ENCODE results near the gene CCL5. TPM values are rescaled to one million over a fixed set of nuclear protein-coding genes. Genes with fewer than 3 reads are reported as not detected.

The CCL5 gene
- total RNA-seq, result 10 to 100 TPM; 35.6 to 40.1 TPM
- 289 TPM for polyA plus RNA-seq (2013, experiment 1 of 2)
- 246 TPM for polyA plus RNA-seq (2013, experiment 2 of 2)
- total RNA-seq, result 5.5 to 370 (median 68.4) reads per million in 172 experiments

DNA sequence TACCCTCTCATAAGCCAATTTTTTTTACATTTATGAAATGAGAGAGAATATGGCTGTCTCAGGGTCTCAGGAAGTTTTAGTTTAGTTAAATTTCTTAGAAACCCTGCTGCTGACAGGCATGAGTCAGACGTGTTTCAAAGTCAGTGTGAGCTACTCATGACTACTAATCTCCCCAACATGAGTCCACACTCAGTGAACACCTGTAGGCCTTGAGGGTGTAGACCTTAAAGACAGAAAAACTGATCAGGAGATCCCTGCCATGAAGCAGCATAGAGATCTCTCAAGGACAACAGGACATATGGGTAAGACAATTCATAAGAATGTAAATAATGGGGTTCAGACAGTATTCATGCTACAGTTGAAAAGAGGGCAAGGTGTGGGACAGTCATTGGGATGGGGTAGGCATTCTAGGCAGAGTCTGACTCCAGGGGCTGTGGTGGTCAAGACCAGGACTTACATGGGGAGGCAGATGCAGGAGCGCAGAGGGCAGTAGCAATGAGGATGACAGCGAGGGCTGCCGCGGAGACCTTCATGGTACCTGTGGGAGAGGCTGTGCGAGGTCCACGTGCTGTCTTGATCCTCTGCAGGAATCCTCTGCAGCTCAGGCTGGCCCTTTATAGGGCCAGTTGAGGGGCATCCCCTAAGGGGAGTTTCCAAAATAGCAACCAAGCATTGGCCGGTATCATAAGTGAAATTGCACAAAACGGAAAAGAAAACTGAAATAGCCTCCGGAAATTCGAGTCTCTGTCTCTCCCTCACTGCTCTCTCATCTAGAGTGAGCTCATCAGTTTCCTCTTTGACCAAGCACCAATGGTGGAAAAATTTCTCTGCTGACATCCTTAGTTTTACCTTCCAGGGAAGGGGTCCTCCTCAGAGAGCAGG lies at the start of gene CCL5:
Gene CCL5, minus strand, starts transcription at position 588 of the 882 bp plus-strand sequence.
- TF ChIP-seq, protein P1, sequence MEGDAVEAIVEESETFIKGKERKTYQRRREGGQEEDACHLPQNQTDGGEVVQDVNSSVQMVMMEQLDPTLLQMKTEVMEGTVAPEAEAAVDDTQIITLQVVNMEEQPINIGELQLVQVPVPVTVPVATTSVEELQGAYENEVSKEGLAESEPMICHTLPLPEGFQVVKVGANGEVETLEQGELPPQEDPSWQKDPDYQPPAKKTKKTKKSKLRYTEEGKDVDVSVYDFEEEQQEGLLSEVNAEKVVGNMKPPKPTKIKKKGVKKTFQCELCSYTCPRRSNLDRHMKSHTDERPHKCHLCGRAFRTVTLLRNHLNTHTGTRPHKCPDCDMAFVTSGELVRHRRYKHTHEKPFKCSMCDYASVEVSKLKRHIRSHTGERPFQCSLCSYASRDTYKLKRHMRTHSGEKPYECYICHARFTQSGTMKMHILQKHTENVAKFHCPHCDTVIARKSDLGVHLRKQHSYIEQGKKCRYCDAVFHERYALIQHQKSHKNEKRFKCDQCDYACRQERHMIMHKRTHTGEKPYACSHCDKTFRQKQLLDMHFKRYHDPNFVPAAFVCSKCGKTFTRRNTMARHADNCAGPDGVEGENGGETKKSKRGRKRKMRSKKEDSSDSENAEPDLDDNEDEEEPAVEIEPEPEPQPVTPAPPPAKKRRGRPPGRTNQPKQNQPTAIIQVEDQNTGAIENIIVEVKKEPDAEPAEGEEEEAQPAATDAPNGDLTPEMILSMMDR (IDR thresholded peaks at IDR 0.05), result no peak
- Histone ChIP-seq H3K4me3 (ENCODE audit: low read length) (peak within 1 kb of the TSS; percentile 59), H3K27ac (ENCODE audit: low read depth in 1 of 2, low read length in 2 of 2) (peak within 1 kb of the TSS in 1 of 2 donors; percentile 83), H3K36me3 (ENCODE audit: insufficient read depth, low read length) (no peaks in the 10 kb centered on the region), H3K4me1 (ENCODE audit: insufficient read depth, low read length) (peaks cover 41% of the 10 kb centered on the region), H3K27me3 (ENCODE audit: control insufficient read depth in 1 of 2, insufficient read depth in 2 of 2, low read length in 2 of 2) (no peaks in the 10 kb centered on the region), H3K9me3 (ENCODE audit: control insufficient read depth in 1 of 2, insufficient read depth in 1 of 2, low read length in 2 of 2) (no peaks in the 10 kb centered on the region)
- DNase-seq (peak in 6 of 14 experiments; percentile 14 to 88 (median 56)), ATAC-seq (ENCODE audit: poor library complexity) (peak; percentile 71)
- H3K9me3 Mint-ChIP-seq, result no peaks in the 10 kb centered on the region
- H3K27me3 Mint-ChIP-seq, result no peaks in the 10 kb centered on the region
- H3K4me1 Mint-ChIP-seq (ENCODE audit: low read depth), result peaks cover 15% of the 10 kb centered on the region
- H3K27ac Mint-ChIP-seq, result peak within 1 kb of the TSS; percentile 75
- ChIA-PET CTCF (interaction anchor here (1.5 kb wide), 1 partner anchor 21 kb away, joined by 3 read pairs; no protein-coding TSS in a partner anchor), POLR2A (interaction anchor here (1.0 to 1.6 kb wide), 2 partner anchors 9 to 18 kb away, joined by 3 to 4 read pairs; no protein-coding TSS in a partner anchor)
- intact Hi-C loops (cut with DNase I, micrococcal nuclease), result no loop called here
- H3K4me3 Mint-ChIP-seq, result peak within 1 kb of the TSS; percentile 81
- no peaks in the 10 kb centered on the region for H3K36me3 Mint-ChIP-seq (ENCODE audit: low read depth)

DNA sequence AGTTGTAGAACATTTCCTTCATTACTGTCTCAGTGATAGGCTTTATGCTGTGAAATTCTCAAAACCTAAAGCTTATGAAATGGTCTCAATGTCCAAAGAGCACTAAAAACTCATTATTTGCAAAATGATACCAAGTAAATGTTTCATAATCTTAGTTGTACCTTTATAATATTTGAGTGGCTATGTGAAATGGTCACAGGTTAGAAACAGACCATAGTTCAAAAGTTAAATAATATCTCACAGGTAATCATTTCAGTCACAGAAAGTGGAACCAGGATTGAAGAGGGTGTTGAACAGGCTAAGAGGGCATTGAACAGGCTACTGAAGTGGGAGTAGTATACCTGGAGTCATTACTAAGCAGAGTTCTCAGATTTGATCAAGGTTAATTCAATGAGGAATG lies 47.6 kb upstream of the CCL5 start:
- ChIA-PET CTCF (no interaction called here), POLR2A (no interaction called here)
- H3K4me1 Mint-ChIP-seq (ENCODE audit: low read depth), result peaks cover 16% of the 10 kb centered on the region
- no peak overlapping the region for H3K27ac Mint-ChIP-seq
- ATAC-seq (ENCODE audit: poor library complexity) (no peak), DNase-seq (no peak)
- H3K4me3 Mint-ChIP-seq, result peak overlapping the region; percentile 63
- no peaks in the 10 kb centered on the region for H3K27me3 Mint-ChIP-seq
- no peaks in the 10 kb centered on the region for H3K36me3 ChIP-seq (ENCODE audit: insufficient read depth, low read length)
- no peak overlapping the region for H3K27ac ChIP-seq (ENCODE audit: low read depth in 1 of 2, low read length in 2 of 2)
- intact Hi-C loops (cut with DNase I, micrococcal nuclease), result no loop called here
- H3K4me1 ChIP-seq (ENCODE audit: insufficient read depth, low read length), result peaks cover 16% of the 10 kb centered on the region
- H3K9me3 Mint-ChIP-seq, result no peaks in the 10 kb centered on the region
- H3K9me3 ChIP-seq (ENCODE audit: control insufficient read depth in 1 of 2, insufficient read depth in 1 of 2, low read length in 2 of 2), result no peaks in the 10 kb centered on the region
- H3K4me3 ChIP-seq (ENCODE audit: low read length), result no peak overlapping the region
- TF ChIP-seq, protein P1 (IDR thresholded peaks at IDR 0.05), result no peak
- no peaks in the 10 kb centered on the region for H3K27me3 ChIP-seq (ENCODE audit: control insufficient read depth in 1 of 2, insufficient read depth in 2 of 2, low read length in 2 of 2)
- no peaks in the 10 kb centered on the region for H3K36me3 Mint-ChIP-seq (ENCODE audit: low read depth)

DNA sequence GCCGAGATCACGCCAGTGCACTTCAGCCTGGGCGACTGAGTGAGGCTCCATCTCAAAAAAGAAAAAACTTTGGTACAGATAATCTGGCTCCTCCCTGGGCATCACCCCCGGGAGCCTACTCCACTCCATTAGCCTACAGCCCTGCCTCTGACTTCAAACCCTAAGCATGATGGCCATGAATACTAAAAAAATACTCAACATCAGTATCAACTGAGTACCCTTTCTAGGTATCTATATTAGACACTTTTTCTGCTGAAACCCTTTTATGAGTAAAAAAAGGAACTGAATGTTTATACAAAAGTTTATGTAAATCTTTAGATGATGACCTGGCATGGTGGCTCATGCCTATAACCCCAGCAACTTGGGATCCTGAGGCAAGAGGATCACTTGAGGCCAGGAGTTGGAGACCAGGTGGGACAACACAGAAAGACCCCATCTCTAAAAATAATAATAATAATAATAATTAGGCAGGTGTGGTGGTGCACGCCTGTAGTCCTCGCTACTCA lies 43.5 kb upstream of the CCL5 start:
- intact Hi-C loops (cut with DNase I, micrococcal nuclease), result no loop called here
- POLR2A ChIA-PET, result no interaction called here
- Mint-ChIP-seq H3K27me3 (no peaks in the 10 kb centered on the region), H3K4me1 (ENCODE audit: low read depth) (peaks cover 7% of the 10 kb centered on the region), H3K36me3 (ENCODE audit: low read depth) (no peaks in the 10 kb centered on the region), H3K4me3 (no peak overlapping the region), H3K9me3 (no peaks in the 10 kb centered on the region), H3K27ac (no peak overlapping the region)
- DNase-seq (no peak), ATAC-seq (ENCODE audit: poor library complexity) (no peak)
- TF ChIP-seq, protein P1 (IDR thresholded peaks at IDR 0.05), result no peak
- Histone ChIP-seq H3K27ac (ENCODE audit: low read depth in 1 of 2, low read length in 2 of 2) (no peak overlapping the region), H3K4me1 (ENCODE audit: insufficient read depth, low read length) (peaks cover 5% of the 10 kb centered on the region), H3K4me3 (ENCODE audit: low read length) (no peak overlapping the region), H3K36me3 (ENCODE audit: insufficient read depth, low read length) (no peaks in the 10 kb centered on the region), H3K27me3 (ENCODE audit: control insufficient read depth in 1 of 2, insufficient read depth in 2 of 2, low read length in 2 of 2) (no peaks in the 10 kb centered on the region), H3K9me3 (ENCODE audit: control insufficient read depth in 1 of 2, insufficient read depth in 1 of 2, low read length in 2 of 2) (no peaks in the 10 kb centered on the region)
- CTCF ChIA-PET, result interaction anchor here (1.7 kb wide), 1 partner anchor 12 kb away, joined by 6 read pairs; no protein-coding TSS in a partner anchor
